Lung microvascular endothelial cell (primary cell): ENCODE data around the gene GSTA1. TPM values are rescaled to one million over a fixed set of nuclear protein-coding genes. Genes with fewer than 3 reads are reported as not detected.
"Not testable (repeated sequence)": the region's sequence is repeated elsewhere in the genome, so short reads cannot be mapped to it uniquely, and the experiment has no call there.

Source experiments
- DNase-seq, 2 donors: peaks; one replicate each; pipeline versions ENCODE4 v3.0.0 to v3.0.0-alpha.2; 2010; ENCODE audit warnings: low read depth in 2 of 2
- total RNA-seq: library from RNA; depleted of rRNA; stranded (reverse); fragments of >200 nt; gene quantifications from 2 replicates; pipeline ENCODE4 v1.2.1, GENCODE V29; 2014

GSTA1 gene
- total RNA-seq = not detected in 2 replicates

GRCh38 chr6:52803668-52804255, at the start of gene GSTA1:
Gene GSTA1 (minus strand): TSS chr6:52803816. CDS start chr6:52799267, 4,549 bp downstream.
- DNase-seq = not testable (repeated sequence)

- DNase-seq = no peak
Observed at GRCh38 chr6:52849137-52849536, 45.5 kb upstream of the GSTA1 start.

- DNase-seq = no peak
Observed at GRCh38 chr6:52846002-52846401, 42.4 kb upstream of the GSTA1 start.

GRCh38 chr6:52843605-52844004, 40.0 kb upstream of the GSTA1 start:
- DNase-seq = no peak

GRCh38 chr6:52840763-52841585, 37.4 kb upstream of the GSTA1 start, which contains the start of gene GSTA5:
Gene GSTA5 (minus strand): TSS chr6:52840813.
- no peak for DNase-seq

GRCh38 chr6:52839124-52840055, 35.8 kb upstream of the GSTA1 start:
- peak; percentile 59 to 66 for DNase-seq

GRCh38 chr6:52834481-52834880, 30.9 kb upstream of the GSTA1 start:
- no peak for DNase-seq

GRCh38 chr6:52830869-52831268, 27.3 kb upstream of the GSTA1 start:
- DNase-seq = not testable (repeated sequence)

GRCh38 chr6:52829046-52829817, 25.6 kb upstream of the GSTA1 start:
- DNase-seq = no peak

GRCh38 chr6:52828621-52829020, 25.0 kb upstream of the GSTA1 start:
- not testable (repeated sequence) for DNase-seq

- DNase-seq = not testable (repeated sequence)
Observed at GRCh38 chr6:52827073-52827783, 23.6 kb upstream of the GSTA1 start.

- DNase-seq = no peak
Observed at GRCh38 chr6:52826513-52826912, 22.9 kb upstream of the GSTA1 start.

- not testable (repeated sequence) for DNase-seq
Observed at GRCh38 chr6:52825900-52826459, 22.4 kb upstream of the GSTA1 start.

- DNase-seq = not testable (repeated sequence)
Observed at GRCh38 chr6:52825270-52825793, 21.7 kb upstream of the GSTA1 start.

- DNase-seq = no peak
Observed at GRCh38 chr6:52821842-52822241, 18.2 kb upstream of the GSTA1 start.

- no peak for DNase-seq
Observed at GRCh38 chr6:52820198-52820597, 16.6 kb upstream of the GSTA1 start.

- peak; percentile 30 to 47 for DNase-seq
Observed at GRCh38 chr6:52815167-52816092, 11.8 kb upstream of the GSTA1 start.

GRCh38 chr6:52814545-52814944, 10.9 kb upstream of the GSTA1 start:
- DNase-seq = not testable (repeated sequence)

- not testable (repeated sequence) for DNase-seq
Observed at GRCh38 chr6:52809777-52810176, 6.2 kb upstream of the GSTA1 start.
